GM13976 (cell line): Measurements from ENCODE around the gene INVS.
"Not testable (repeated sequence)": the region's sequence is repeated elsewhere in the genome, so short reads cannot be mapped to it uniquely, and the experiment has no call there.

Experiments
- DNase-seq: peaks from one replicate; pipeline ENCODE4 v3.0.0; 2012; ENCODE audit warnings: low spot score
- in situ Hi-C: fragments of 300-500 bp; cut with MboI; formaldehyde crosslinking; loops from one replicate; pipeline ENCODE4 v1.12.0; 2022; ENCODE audit warnings: low sequenced_read_pairs, mixed read lengths, inconsistent platforms; ENCODE audit not compliant: unreplicated experiment
- TF ChIP-seq, protein P1 (sequence below): IDR thresholded peaks from 2 replicates; pipeline ENCODE4 v1.5.1; 2012; ENCODE audit warnings: borderline replicate concordance, mild to moderate bottlenecking; ENCODE audit not compliant: insufficient read depth; ENCODE audit errors: extremely low read depth, missing control alignments, control extremely low read depth

INVS gene

GRCh38 chr9:100315561-100315960 is 216.5 kb downstream of the INVS start:
- in situ Hi-C loops = loop anchor here (25.0 kb wide), 1 partner anchor 1128 kb away; no protein-coding TSS in a partner anchor
- no peak for DNase-seq
- TF ChIP-seq, protein P1, sequence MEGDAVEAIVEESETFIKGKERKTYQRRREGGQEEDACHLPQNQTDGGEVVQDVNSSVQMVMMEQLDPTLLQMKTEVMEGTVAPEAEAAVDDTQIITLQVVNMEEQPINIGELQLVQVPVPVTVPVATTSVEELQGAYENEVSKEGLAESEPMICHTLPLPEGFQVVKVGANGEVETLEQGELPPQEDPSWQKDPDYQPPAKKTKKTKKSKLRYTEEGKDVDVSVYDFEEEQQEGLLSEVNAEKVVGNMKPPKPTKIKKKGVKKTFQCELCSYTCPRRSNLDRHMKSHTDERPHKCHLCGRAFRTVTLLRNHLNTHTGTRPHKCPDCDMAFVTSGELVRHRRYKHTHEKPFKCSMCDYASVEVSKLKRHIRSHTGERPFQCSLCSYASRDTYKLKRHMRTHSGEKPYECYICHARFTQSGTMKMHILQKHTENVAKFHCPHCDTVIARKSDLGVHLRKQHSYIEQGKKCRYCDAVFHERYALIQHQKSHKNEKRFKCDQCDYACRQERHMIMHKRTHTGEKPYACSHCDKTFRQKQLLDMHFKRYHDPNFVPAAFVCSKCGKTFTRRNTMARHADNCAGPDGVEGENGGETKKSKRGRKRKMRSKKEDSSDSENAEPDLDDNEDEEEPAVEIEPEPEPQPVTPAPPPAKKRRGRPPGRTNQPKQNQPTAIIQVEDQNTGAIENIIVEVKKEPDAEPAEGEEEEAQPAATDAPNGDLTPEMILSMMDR = no peak

DNA sequence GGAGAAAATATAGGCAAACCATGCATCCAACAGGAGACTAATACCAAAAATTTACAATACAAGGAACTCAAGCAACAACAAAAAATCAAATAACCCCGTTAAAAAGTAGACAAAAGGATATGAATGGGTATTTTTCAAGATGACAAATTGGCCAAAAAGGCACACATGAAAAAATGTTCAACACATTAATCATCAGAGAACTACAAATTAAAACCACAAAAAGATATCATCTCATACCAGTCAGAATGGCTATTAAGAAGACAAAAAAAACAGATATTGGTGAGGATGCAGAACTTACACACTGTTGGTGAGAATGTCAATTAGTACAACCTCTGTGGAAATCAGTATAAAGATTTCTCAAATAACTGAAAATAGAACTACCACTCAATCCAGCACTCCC is 218.7 kb downstream of the INVS start:
- TF ChIP-seq, protein P1 = no peak
- no peak for DNase-seq
- in situ Hi-C loops = loop anchor here (25.0 kb wide), 1 partner anchor 1130 kb away; no protein-coding TSS in a partner anchor

DNA sequence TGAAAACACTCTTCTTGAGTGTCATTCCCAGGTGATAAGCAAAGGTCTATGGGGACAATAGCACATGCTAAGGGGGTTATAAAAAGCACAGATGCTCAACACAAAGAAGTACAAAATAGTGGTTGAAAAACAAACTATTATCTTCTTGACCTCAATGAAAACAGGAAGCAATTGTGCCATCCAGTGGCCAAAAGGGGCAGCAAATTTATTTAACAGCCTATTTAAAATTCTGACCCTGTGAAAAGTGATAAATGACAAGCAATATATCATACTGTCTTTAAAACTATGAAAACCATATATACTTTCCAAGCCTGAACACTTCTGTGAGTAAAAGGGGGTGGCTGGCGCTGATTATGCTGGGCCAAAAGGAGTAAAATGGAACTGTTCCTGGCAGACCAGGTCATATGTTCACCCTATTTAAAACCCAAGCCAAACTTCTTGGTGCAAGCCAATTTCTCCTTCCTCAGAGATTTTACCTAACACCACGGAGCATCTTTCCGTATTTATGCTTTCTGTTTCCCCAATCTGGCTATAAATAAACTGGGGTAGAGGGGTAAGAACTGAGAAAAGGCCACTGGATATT is 224.0 kb downstream of the INVS start:
- DNase-seq = peak; percentile 11
- in situ Hi-C loops = loop anchor here (25.0 kb wide), 1 partner anchor 1136 kb away; no protein-coding TSS in a partner anchor
- TF ChIP-seq, protein P1 = peak; percentile 57

- DNase-seq = no peak
- TF ChIP-seq, protein P1 = no peak
- in situ Hi-C loops = loop anchor here (25.0 kb wide), 1 partner anchor 1137 kb away; no protein-coding TSS in a partner anchor
These were observed 225.7 kb downstream of the INVS start for GRCh38 chr9:100324594-100325200.

DNA sequence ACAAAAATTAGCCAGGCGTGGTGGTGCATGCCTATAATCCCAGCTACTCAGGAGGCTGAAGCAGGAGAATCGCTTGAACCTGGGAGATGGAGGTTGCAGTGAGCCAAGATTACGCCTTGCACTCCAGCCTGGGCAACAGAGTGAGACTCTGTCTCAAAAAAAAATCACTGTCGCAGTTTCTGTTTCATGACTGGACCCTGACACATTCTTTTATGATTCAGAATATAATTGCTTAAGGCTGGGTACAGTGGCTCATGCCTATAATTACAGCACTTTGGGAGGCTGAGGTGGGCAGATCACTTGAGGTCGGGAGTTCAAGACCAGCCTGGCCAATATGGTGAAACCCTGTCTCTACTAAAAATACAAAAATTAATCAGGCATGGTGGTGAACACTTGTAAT is 239.7 kb downstream of the INVS start:
- in situ Hi-C loops = loop anchor here (10.0 kb wide), 1 partner anchor 256 kb away; no protein-coding TSS in a partner anchor
- not testable (repeated sequence) for DNase-seq

DNA sequence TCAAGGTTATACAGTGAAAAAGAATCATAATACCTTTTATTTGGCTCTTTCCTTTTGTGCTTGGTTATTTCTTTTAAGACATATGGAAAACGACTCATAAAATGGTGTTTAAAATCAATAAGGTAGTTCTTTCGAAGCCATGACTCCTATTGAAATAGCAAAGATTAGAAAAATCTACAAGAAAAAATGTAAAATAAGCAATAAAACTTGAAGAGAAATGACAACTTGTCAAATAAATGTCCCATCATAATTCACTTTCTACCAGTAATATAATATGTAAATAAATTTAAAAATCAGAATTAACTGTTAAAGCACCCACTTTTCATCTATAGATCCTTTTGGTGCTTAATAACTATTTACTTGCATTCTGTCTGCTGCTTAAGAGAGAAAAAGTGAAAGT is 241.2 kb downstream of the INVS start:
- TF ChIP-seq, protein P1 = no peak
- in situ Hi-C loops = no loop called here
- DNase-seq = no peak

GRCh38 chr9:100341889-100342288 is 242.8 kb downstream of the INVS start:
- in situ Hi-C loops = no loop called here
- TF ChIP-seq, protein P1 = no peak
- DNase-seq = no peak
